Measurements from ENCODE around the gene GSE1.

The GSE1 gene

DNA sequence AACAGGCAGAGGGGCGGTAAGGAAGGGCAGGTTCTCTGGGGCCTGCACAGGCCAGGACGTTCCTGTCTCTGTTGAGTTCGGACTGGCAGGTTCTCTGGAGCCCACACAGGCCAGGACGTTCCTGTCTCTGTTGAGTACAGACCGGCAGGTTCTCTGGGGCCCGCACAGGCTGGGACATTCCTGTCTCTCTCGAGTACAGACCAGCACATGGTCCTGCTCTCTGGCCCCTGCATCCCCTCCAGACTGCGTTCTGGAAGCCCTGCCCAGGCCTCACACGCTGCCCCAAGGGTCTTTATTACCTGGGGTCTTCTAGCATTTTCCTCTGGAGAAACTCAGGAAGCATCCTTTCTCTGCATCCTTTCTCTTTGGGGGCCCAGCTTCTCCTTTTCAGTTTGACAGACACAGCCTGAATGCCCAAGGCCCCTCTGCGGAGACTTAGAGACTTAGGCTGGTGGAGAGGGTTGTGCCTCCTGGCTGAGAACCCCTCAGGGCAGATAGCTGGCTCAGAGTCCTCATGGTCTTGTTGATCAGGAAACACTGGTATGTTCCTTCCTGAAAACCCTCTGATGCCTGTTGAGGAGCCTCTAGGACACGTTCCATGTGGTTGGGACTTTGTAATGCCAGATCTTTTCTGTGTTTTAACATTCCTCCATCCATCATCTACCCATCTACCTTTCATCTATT lies 18.0 kb upstream of the GSE1 start:
- Histone ChIP-seq H3K36me3 (ENCODE audit: control insufficient read depth in 4 of 4, insufficient read depth in 4 of 4, low read length in 3 of 4) (peaks cover 0 to 9% (median under 1%) of the 10 kb centered on the region in 4 experiments), H3K4me3 (ENCODE audit: control insufficient read depth in 1 of 7, extremely low read depth in 1 of 7, insufficient read depth in 4 of 7, low read depth in 2 of 7, low read length in 6 of 7) (no peak overlapping the region), H3K4me1 (ENCODE audit: control extremely low read depth in 1 of 4, control insufficient read depth in 4 of 4, insufficient read depth in 4 of 4, low read length in 3 of 4) (peaks cover 8 to 30% (median 21%) of the 10 kb centered on the region in 4 experiments), H3K9me3 (ENCODE audit: control extremely low read depth in 1 of 5, control insufficient read depth in 4 of 5, insufficient read depth in 2 of 5, low read depth in 1 of 5, low read length in 4 of 5) (no peaks in the 10 kb centered on the region), H3K27me3 (replicated peaks in 2 of 5; ENCODE audit: control insufficient read depth in 4 of 5, insufficient read depth in 5 of 5, low read length in 4 of 5) (no peaks in the 10 kb centered on the region), H3K27ac (ENCODE audit: insufficient read depth in 1 of 2, low read depth in 1 of 2, low read length in 2 of 2, poor library complexity in 1 of 2, severe bottlenecking in 2 of 2) (peak overlapping the region in 1 of 2 experiments; percentile 38)
- peak in 2 of 3 donors; percentile 12 to 50 for DNase-seq
- WGBS (ENCODE audit: insufficient coverage) = 52% methylated on average over 10 of the region's 11 CpGs
- ChIA-PET CTCF (interaction anchor here (0.6 to 1.0 kb wide), 2 partner anchors 17 to 174 kb away, joined by 3 read pairs; no protein-coding TSS in a partner anchor), POLR2A (no interaction called here)

DNA sequence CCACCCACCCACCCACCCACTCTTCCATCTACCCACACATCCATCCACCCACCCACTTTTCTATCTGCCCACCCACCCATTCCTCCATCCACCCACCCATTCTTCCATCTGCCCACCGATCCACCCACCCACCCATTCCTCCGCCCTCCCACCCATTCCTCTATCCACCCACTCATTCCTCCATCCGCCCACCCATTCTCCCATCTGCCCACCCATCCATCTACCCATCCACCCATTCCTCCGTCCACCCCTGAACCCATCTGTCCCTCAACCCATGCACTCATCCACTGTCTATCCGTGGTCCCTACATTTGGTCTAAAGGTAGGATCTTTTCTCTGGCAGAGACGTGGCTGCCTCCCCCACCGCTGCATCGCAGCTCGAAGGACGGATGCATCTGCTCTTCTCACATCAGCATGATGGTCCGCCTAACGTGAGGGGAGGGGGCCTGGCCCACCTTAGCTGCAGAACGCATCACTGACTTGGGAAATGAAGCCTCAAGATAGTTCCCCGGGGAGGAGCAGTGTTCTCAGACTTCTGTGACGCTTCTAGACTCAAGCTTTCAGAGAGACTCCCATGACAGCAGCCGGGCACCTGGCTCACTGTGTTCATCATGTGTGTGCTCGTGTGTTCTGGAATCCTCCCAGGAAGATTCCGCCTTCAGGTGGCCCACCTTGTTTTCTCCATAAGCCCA lies 17.2 kb upstream of the GSE1 start:
- Histone ChIP-seq H3K4me3 (ENCODE audit: control insufficient read depth in 1 of 7, extremely low read depth in 1 of 7, insufficient read depth in 4 of 7, low read depth in 2 of 7, low read length in 6 of 7) (no peak overlapping the region), H3K4me1 (ENCODE audit: control extremely low read depth in 1 of 4, control insufficient read depth in 4 of 4, insufficient read depth in 4 of 4, low read length in 3 of 4) (peaks cover 8 to 30% (median 21%) of the 10 kb centered on the region in 4 experiments), H3K36me3 (ENCODE audit: control insufficient read depth in 4 of 4, insufficient read depth in 4 of 4, low read length in 3 of 4) (peaks cover 0 to 9% (median under 1%) of the 10 kb centered on the region in 4 experiments), H3K27ac (ENCODE audit: insufficient read depth in 1 of 2, low read depth in 1 of 2, low read length in 2 of 2, poor library complexity in 1 of 2, severe bottlenecking in 2 of 2) (no peak overlapping the region), H3K27me3 (replicated peaks in 2 of 5; ENCODE audit: control insufficient read depth in 4 of 5, insufficient read depth in 5 of 5, low read length in 4 of 5) (no peaks in the 10 kb centered on the region), H3K9me3 (ENCODE audit: control extremely low read depth in 1 of 5, control insufficient read depth in 4 of 5, insufficient read depth in 2 of 5, low read depth in 1 of 5, low read length in 4 of 5) (no peaks in the 10 kb centered on the region)
- no peak for DNase-seq
- POLR2A ChIA-PET = no interaction called here
- 96% methylated on average over 16 of the region's 18 CpGs for WGBS (ENCODE audit: insufficient coverage)
- CTCF ChIA-PET = interaction anchor here (0.6 to 1.3 kb wide), 3 partner anchors 14 to 175 kb away, joined by 3 to 4 read pairs (median 3); no protein-coding TSS in a partner anchor

DNA sequence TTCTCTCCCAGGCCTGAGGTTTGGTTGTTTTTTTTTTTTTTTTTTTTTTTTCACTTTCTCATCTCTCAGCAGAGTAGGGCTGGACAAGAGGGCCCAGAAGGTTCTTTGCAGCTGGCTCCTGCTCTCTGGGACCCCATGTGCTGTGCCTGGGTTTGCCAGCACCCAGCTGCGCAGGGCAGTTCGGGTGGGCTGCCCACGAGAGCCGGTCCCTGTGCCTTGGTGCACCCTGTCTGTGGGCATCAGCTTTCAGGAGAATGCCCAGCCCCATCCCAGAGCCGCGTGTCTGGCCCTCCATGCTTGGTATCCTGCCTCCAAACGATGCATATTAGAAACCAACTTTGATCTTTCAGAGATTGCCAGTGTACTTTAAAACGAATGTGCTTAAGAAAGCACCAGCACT lies 15.0 kb upstream of the GSE1 start:
- CTCF ChIA-PET = no interaction called here
- Histone ChIP-seq H3K4me3 (ENCODE audit: control insufficient read depth in 1 of 7, extremely low read depth in 1 of 7, insufficient read depth in 4 of 7, low read depth in 2 of 7, low read length in 6 of 7) (no peak overlapping the region), H3K36me3 (ENCODE audit: control insufficient read depth in 4 of 4, insufficient read depth in 4 of 4, low read length in 3 of 4) (peaks cover 0 to 9% (median under 1%) of the 10 kb centered on the region in 4 experiments), H3K27me3 (replicated peaks in 2 of 5; ENCODE audit: control insufficient read depth in 4 of 5, insufficient read depth in 5 of 5, low read length in 4 of 5) (no peaks in the 10 kb centered on the region), H3K27ac (ENCODE audit: insufficient read depth in 1 of 2, low read depth in 1 of 2, low read length in 2 of 2, poor library complexity in 1 of 2, severe bottlenecking in 2 of 2) (no peak overlapping the region), H3K4me1 (ENCODE audit: control extremely low read depth in 1 of 4, control insufficient read depth in 4 of 4, insufficient read depth in 4 of 4, low read length in 3 of 4) (peaks cover 8 to 33% (median 27%) of the 10 kb centered on the region in 4 experiments), H3K9me3 (ENCODE audit: control extremely low read depth in 1 of 5, control insufficient read depth in 4 of 5, insufficient read depth in 2 of 5, low read depth in 1 of 5, low read length in 4 of 5) (no peaks in the 10 kb centered on the region)
- WGBS (ENCODE audit: insufficient coverage) = 93% methylated on average over 8 of the region's 8 CpGs
- no peak for DNase-seq
- POLR2A ChIA-PET = no interaction called here

- Histone ChIP-seq H3K4me3 (ENCODE audit: control insufficient read depth in 1 of 7, extremely low read depth in 1 of 7, insufficient read depth in 4 of 7, low read depth in 2 of 7, low read length in 6 of 7) (no peak overlapping the region), H3K36me3 (ENCODE audit: control insufficient read depth in 4 of 4, insufficient read depth in 4 of 4, low read length in 3 of 4) (peaks cover 0 to 9% (median under 1%) of the 10 kb centered on the region in 4 experiments), H3K9me3 (ENCODE audit: control extremely low read depth in 1 of 5, control insufficient read depth in 4 of 5, insufficient read depth in 2 of 5, low read depth in 1 of 5, low read length in 4 of 5) (no peaks in the 10 kb centered on the region), H3K27ac (ENCODE audit: insufficient read depth in 1 of 2, low read depth in 1 of 2, low read length in 2 of 2, poor library complexity in 1 of 2, severe bottlenecking in 2 of 2) (no peak overlapping the region), H3K4me1 (ENCODE audit: control extremely low read depth in 1 of 4, control insufficient read depth in 4 of 4, insufficient read depth in 4 of 4, low read length in 3 of 4) (peaks cover 5 to 30% (median 27%) of the 10 kb centered on the region in 4 experiments), H3K27me3 (replicated peaks in 2 of 5; ENCODE audit: control insufficient read depth in 4 of 5, insufficient read depth in 5 of 5, low read length in 4 of 5) (peaks cover 0 to under 1% (median 0%) of the 10 kb centered on the region in 5 experiments)
- POLR2A ChIA-PET = no interaction called here
- CTCF ChIA-PET = interaction anchor here (1.0 to 2.0 kb wide), 4 partner anchors 11 to 154 kb away, joined by 3 to 11 read pairs (median 4); no protein-coding TSS in a partner anchor
- 83% methylated on average over 7 of the region's 10 CpGs for whole genome bisulfite sequencing (ENCODE audit: insufficient coverage)
- DNase-seq = no peak
These were observed 13.0 kb upstream of the GSE1 start for GRCh38 chr16:85600078-85600477.

- POLR2A ChIA-PET = no interaction called here
- H3K4me1 ChIP-seq (ENCODE audit: control extremely low read depth in 1 of 4, control insufficient read depth in 4 of 4, insufficient read depth in 4 of 4, low read length in 3 of 4) = peaks cover 0 to 31% (median 27%) of the 10 kb centered on the region in 4 experiments
- peaks cover 0 to 2% (median 0%) of the 10 kb centered on the region in 5 experiments for H3K27me3 ChIP-seq (replicated peaks in 2 of 5; ENCODE audit: control insufficient read depth in 4 of 5, insufficient read depth in 5 of 5, low read length in 4 of 5)
- 89% methylated on average over 14 of the region's 15 CpGs for WGBS (ENCODE audit: insufficient coverage)
- CTCF ChIA-PET = interaction anchor here (1.0 to 2.0 kb wide), 5 partner anchors 10 to 179 kb away, joined by 3 to 11 read pairs (median 4); no protein-coding TSS in a partner anchor
- H3K27ac ChIP-seq (ENCODE audit: insufficient read depth in 1 of 2, low read depth in 1 of 2, low read length in 2 of 2, poor library complexity in 1 of 2, severe bottlenecking in 2 of 2) = no peak overlapping the region
- no peaks in the 10 kb centered on the region for H3K9me3 ChIP-seq (ENCODE audit: control extremely low read depth in 1 of 5, control insufficient read depth in 4 of 5, insufficient read depth in 2 of 5, low read depth in 1 of 5, low read length in 4 of 5)
- H3K4me3 ChIP-seq (ENCODE audit: control insufficient read depth in 1 of 7, extremely low read depth in 1 of 7, insufficient read depth in 4 of 7, low read depth in 2 of 7, low read length in 6 of 7) = no peak overlapping the region
- H3K36me3 ChIP-seq (ENCODE audit: control insufficient read depth in 4 of 4, insufficient read depth in 4 of 4, low read length in 3 of 4) = peaks cover 0 to 9% (median under 1%) of the 10 kb centered on the region in 4 experiments
- DNase-seq = no peak
These were observed 12.4 kb upstream of the GSE1 start for GRCh38 chr16:85600530-85601271.

DNA sequence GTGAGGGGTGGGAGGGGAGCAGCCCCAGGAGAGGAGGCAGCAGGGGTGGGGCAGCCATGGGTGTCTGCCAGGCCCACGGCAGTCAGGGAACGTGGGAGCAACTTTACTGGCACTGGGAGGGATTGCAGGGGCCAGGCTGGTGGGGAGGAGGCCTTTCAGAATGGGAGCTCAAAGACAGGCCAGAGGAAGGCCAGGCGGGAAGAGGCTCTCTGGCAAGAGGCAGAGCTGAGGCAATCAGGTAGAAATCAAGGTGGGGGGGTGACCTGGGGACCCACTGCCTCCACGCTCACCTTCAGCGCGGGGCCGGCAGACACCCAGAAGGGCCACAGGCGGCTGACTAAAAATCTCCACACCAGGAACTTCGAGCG lies 11.9 kb upstream of the GSE1 start:
- H3K27me3 ChIP-seq (replicated peaks in 2 of 5; ENCODE audit: control insufficient read depth in 4 of 5, insufficient read depth in 5 of 5, low read length in 4 of 5) = peaks cover 0 to 2% (median 0%) of the 10 kb centered on the region in 5 experiments
- peaks cover 0 to 8% (median under 1%) of the 10 kb centered on the region in 4 experiments for H3K36me3 ChIP-seq (ENCODE audit: control insufficient read depth in 4 of 4, insufficient read depth in 4 of 4, low read length in 3 of 4)
- no peaks in the 10 kb centered on the region for H3K9me3 ChIP-seq (ENCODE audit: control extremely low read depth in 1 of 5, control insufficient read depth in 4 of 5, insufficient read depth in 2 of 5, low read depth in 1 of 5, low read length in 4 of 5)
- H3K27ac ChIP-seq (ENCODE audit: insufficient read depth in 1 of 2, low read depth in 1 of 2, low read length in 2 of 2, poor library complexity in 1 of 2, severe bottlenecking in 2 of 2) = no peak overlapping the region
- 95% methylated on average over 8 of the region's 10 CpGs for WGBS (ENCODE audit: insufficient coverage)
- POLR2A ChIA-PET = interaction anchor here (1.2 kb wide), 1 partner anchor 12 kb away, joined by 4 read pairs; the partner anchor contains the start of gene GSE1
- CTCF ChIA-PET = interaction anchor here (0.8 to 1.8 kb wide), 4 partner anchors 15 to 180 kb away, joined by 3 to 11 read pairs (median 4); no protein-coding TSS in a partner anchor
- no peak for DNase-seq
- peaks cover 0 to 34% (median 31%) of the 10 kb centered on the region in 4 experiments for H3K4me1 ChIP-seq (ENCODE audit: control extremely low read depth in 1 of 4, control insufficient read depth in 4 of 4, insufficient read depth in 4 of 4, low read length in 3 of 4)
- no peak overlapping the region for H3K4me3 ChIP-seq (ENCODE audit: control insufficient read depth in 1 of 7, extremely low read depth in 1 of 7, insufficient read depth in 4 of 7, low read depth in 2 of 7, low read length in 6 of 7)

Data from common myeloid progenitor, CD34-positive (primary cell).